ENCODE measurements around the gene TAF4.

Gene TAF4

GRCh38 chr20:62021793-62022385 is 43.8 kb downstream of the TAF4 start:
- TF ChIP-seq POLR2A (IDR thresholded peaks at IDR 0.05; ENCODE audit: low read length) (no peak), GATA1 (IDR thresholded peaks at IDR 0.05; ENCODE audit: low read depth, low read length) (no peak)
- no peak for DNase-seq

GRCh38 chr20:62020935-62021701 is 44.6 kb downstream of the TAF4 start:
- DNase-seq, result no peak
- no peak for TF ChIP-seq POLR2A (IDR thresholded peaks at IDR 0.05; ENCODE audit: low read length)
- TF ChIP-seq GATA1 (IDR thresholded peaks at IDR 0.05; ENCODE audit: low read depth, low read length), result no peak

- TF ChIP-seq GATA1 (IDR thresholded peaks at IDR 0.05; ENCODE audit: low read depth, low read length), result no peak
- TF ChIP-seq POLR2A (IDR thresholded peaks at IDR 0.05; ENCODE audit: low read length), result no peak
- DNase-seq, result no peak
Observed at GRCh38 chr20:62019881-62020492, 45.7 kb downstream of the TAF4 start.

GRCh38 chr20:62019144-62019805 is 46.4 kb downstream of the TAF4 start:
- DNase-seq, result no peak
- TF ChIP-seq GATA1 (IDR thresholded peaks at IDR 0.05; ENCODE audit: low read depth, low read length) (no peak), POLR2A (IDR thresholded peaks at IDR 0.05; ENCODE audit: low read length) (no peak)

GRCh38 chr20:62018437-62019143 is 47.1 kb downstream of the TAF4 start:
- DNase-seq, result no peak
- TF ChIP-seq GATA1 (IDR thresholded peaks at IDR 0.05; ENCODE audit: low read depth, low read length), result no peak
- TF ChIP-seq POLR2A (IDR thresholded peaks at IDR 0.05; ENCODE audit: low read length), result no peak

GRCh38 chr20:62015540-62016288 is 50.0 kb downstream of the TAF4 start:
- DNase-seq, result no peak
- no peak for TF ChIP-seq POLR2A (IDR thresholded peaks at IDR 0.05; ENCODE audit: low read length)
- TF ChIP-seq GATA1 (IDR thresholded peaks at IDR 0.05; ENCODE audit: low read depth, low read length), result no peak

- TF ChIP-seq GATA1 (IDR thresholded peaks at IDR 0.05; ENCODE audit: low read depth, low read length) (no peak), POLR2A (IDR thresholded peaks at IDR 0.05; ENCODE audit: low read length) (no peak)
- no peak for DNase-seq
Observed at GRCh38 chr20:62014889-62015537, 50.7 kb downstream of the TAF4 start.

GRCh38 chr20:62014488-62014775 is 51.2 kb downstream of the TAF4 start:
- TF ChIP-seq GATA1 (IDR thresholded peaks at IDR 0.05; ENCODE audit: low read depth, low read length) (no peak), POLR2A (IDR thresholded peaks at IDR 0.05; ENCODE audit: low read length) (no peak)

GRCh38 chr20:62012631-62013030 is 53.0 kb downstream of the TAF4 start:
- TF ChIP-seq GATA1 (IDR thresholded peaks at IDR 0.05; ENCODE audit: low read depth, low read length) (no peak), POLR2A (IDR thresholded peaks at IDR 0.05; ENCODE audit: low read length) (no peak)
- no peak for DNase-seq

More at GRCh38 chr20:62014488-62014775, 51.2 kb downstream of the TAF4 start:
- no peak for DNase-seq

- TF ChIP-seq POLR2A (IDR thresholded peaks at IDR 0.05; ENCODE audit: low read length) (no peak), GATA1 (IDR thresholded peaks at IDR 0.05; ENCODE audit: low read depth, low read length) (no peak)
- no peak for DNase-seq
Observed at GRCh38 chr20:62011938-62012534, 53.6 kb downstream of the TAF4 start.

- DNase-seq, result no peak
- no peak for TF ChIP-seq GATA1 (IDR thresholded peaks at IDR 0.05; ENCODE audit: low read depth, low read length)
- no peak for TF ChIP-seq POLR2A (IDR thresholded peaks at IDR 0.05; ENCODE audit: low read length)
Observed at GRCh38 chr20:62011403-62011790, 54.3 kb downstream of the TAF4 start.
